Lung (tissue), 12 donors: ENCODE results near the gene CFAP43. TPM values are rescaled to one million over a fixed set of nuclear protein-coding genes. Genes with fewer than 3 reads are reported as not detected.

ENCODE experiments used
- ATAC-seq: fragments of 200-7000 bp; cut with Tn5 transposase; one replicate; pipeline ENCODE4 v1.9.1; 2020; ENCODE audit warnings: moderate number of reproducible peaks; ENCODE audit not compliant: insufficient read depth, low FRiP score
- DNase-seq, 3 donors: peaks; one replicate each; pipeline ENCODE4 v3.0.0-alpha.2; 2013 to 2017
- H3K27ac ChIP-seq, 2 donors: one replicate each; pipeline ENCODE4 v1.5.1; 2013; ENCODE audit warnings: mild to moderate bottlenecking in 2 of 2, moderate library complexity in 2 of 2, control low read depth in 1 of 2, inconsistent platforms in 1 of 2, low read depth in 1 of 2, low read length in 1 of 2
- H3K27me3 ChIP-seq, 3 donors: one replicate each; pipeline ENCODE4 v1.5.1; 2013; ENCODE audit warnings: low read length in 2 of 3; ENCODE audit not compliant: control insufficient read depth in 3 of 3, insufficient read depth in 3 of 3
- H3K36me3 ChIP-seq, 4 donors: one replicate each; pipeline ENCODE4 v1.5.1; 2013; ENCODE audit warnings: low read length in 4 of 4, mild to moderate bottlenecking in 1 of 4, moderate library complexity in 1 of 4; ENCODE audit not compliant: control insufficient read depth in 4 of 4, insufficient read depth in 4 of 4
- H3K4me1 ChIP-seq, 5 donors: one replicate each; pipeline ENCODE4 v1.5.1; 2013; ENCODE audit warnings: low read length in 5 of 5, mild to moderate bottlenecking in 2 of 5, moderate library complexity in 1 of 5; ENCODE audit not compliant: control insufficient read depth in 5 of 5, insufficient read depth in 5 of 5
- H3K4me3 ChIP-seq: one replicate; pipeline ENCODE4 v1.5.1; 2013; ENCODE audit warnings: mild to moderate bottlenecking, control low read depth, moderate library complexity
- H3K9ac ChIP-seq, 2 donors: one replicate each; pipeline ENCODE4 v1.5.1; 2013; ENCODE audit warnings: low read length in 2 of 2, control low read depth in 1 of 2; ENCODE audit not compliant: insufficient read depth in 1 of 2
- H3K9me3 ChIP-seq, 4 donors: one replicate each; pipeline ENCODE4 v1.5.1; 2013; ENCODE audit warnings: low read length in 3 of 4, mild to moderate bottlenecking in 1 of 4, moderate library complexity in 1 of 4; ENCODE audit not compliant: control insufficient read depth in 4 of 4, insufficient read depth in 3 of 4
- WGBS, 2 donors: extraction: QIAGEN DNeasy Blood & Tissue Kit; methylation state at CpG; one replicate each; pipeline ENCODE4 v1.1.7; 2013; 5-methylcytosine and 5-hydroxymethylcytosine counted together
- polyA plus RNA-seq, 2 donors: library from polyadenylated mRNA; stranded (reverse); fragments of 200-250 nt; gene quantifications; one replicate each; pipeline ENCODE4 v1.2.1, GENCODE V29; 2013
- total RNA-seq, 2 donors: library from RNA; depleted of rRNA in 1 of 2; stranded (reverse); fragments of >200 nt in 1 of 2; gene quantifications; one replicate each; pipeline ENCODE4 v1.2.1, GENCODE V29; 2014 to 2021
- TF ChIP-seq, protein P1 (sequence below): IDR thresholded peaks from 2 replicates; pipeline ENCODE4 v1.5.1; 2012; ENCODE audit warnings: mild to moderate bottlenecking; ENCODE audit errors: control extremely low read depth, extremely low read depth
- donor health status: control.
- donor health status: control.
- donor health status: Bipolar disorder and iron deficiency.
- donor health status: healthy.
- donor health status: DM: yes; HTN: yes; CAD: no.

The CFAP43 gene
- total and polyA plus RNA-seq, 4 donors: 8.4 to 71.6 (median 20.1) TPM

DNA sequence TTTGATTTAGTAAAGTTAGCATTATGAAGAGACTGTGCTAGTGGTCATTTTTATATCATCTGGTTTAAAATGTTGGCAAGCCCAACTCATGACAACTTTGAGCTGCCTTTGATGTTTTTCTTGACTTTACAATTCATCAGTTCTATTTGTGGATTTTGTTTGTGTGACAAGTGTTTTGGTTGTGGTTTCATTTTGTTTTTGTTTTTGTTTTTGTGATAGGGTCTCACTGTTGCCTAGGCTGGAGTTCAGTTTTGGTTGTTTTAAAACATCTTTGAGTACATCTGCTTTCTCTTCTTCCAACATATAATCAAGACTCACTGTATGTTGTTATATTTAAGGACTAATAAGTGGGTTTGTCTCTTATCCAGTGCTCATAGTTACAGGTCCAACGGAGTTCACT, 127.7 kb downstream of the CFAP43 start:
- no peaks in the 10 kb centered on the region for H3K9me3 ChIP-seq
- H3K9ac ChIP-seq: no peak overlapping the region
- no peak for ATAC-seq
- TF ChIP-seq, protein P1, sequence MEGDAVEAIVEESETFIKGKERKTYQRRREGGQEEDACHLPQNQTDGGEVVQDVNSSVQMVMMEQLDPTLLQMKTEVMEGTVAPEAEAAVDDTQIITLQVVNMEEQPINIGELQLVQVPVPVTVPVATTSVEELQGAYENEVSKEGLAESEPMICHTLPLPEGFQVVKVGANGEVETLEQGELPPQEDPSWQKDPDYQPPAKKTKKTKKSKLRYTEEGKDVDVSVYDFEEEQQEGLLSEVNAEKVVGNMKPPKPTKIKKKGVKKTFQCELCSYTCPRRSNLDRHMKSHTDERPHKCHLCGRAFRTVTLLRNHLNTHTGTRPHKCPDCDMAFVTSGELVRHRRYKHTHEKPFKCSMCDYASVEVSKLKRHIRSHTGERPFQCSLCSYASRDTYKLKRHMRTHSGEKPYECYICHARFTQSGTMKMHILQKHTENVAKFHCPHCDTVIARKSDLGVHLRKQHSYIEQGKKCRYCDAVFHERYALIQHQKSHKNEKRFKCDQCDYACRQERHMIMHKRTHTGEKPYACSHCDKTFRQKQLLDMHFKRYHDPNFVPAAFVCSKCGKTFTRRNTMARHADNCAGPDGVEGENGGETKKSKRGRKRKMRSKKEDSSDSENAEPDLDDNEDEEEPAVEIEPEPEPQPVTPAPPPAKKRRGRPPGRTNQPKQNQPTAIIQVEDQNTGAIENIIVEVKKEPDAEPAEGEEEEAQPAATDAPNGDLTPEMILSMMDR: no peak
- H3K4me1 ChIP-seq: no peaks in the 10 kb centered on the region
- DNase-seq: no peak
- no peak overlapping the region for H3K4me3 ChIP-seq
- 0% methylated on average over 1 of the region's 1 CpG for WGBS, 2 donors
- no peaks in the 10 kb centered on the region for H3K27me3 ChIP-seq
- H3K36me3 ChIP-seq: no peaks in the 10 kb centered on the region
- H3K27ac ChIP-seq: no peak overlapping the region

- H3K4me3 ChIP-seq: no peak overlapping the region
- H3K27ac ChIP-seq: no peak overlapping the region
- no peak for ATAC-seq
- WGBS, 2 donors: 64 to 77% methylated on average over 1 of the region's 1 CpG
- no peak for DNase-seq
- H3K4me1 ChIP-seq: no peaks in the 10 kb centered on the region
- H3K9me3 ChIP-seq: no peaks in the 10 kb centered on the region
- TF ChIP-seq, protein P1: no peak
- H3K9ac ChIP-seq: no peak overlapping the region
- H3K27me3 ChIP-seq: no peaks in the 10 kb centered on the region
- no peaks in the 10 kb centered on the region for H3K36me3 ChIP-seq
Observed at GRCh38 chr10:104103956-104104355, 128.2 kb downstream of the CFAP43 start.

DNA sequence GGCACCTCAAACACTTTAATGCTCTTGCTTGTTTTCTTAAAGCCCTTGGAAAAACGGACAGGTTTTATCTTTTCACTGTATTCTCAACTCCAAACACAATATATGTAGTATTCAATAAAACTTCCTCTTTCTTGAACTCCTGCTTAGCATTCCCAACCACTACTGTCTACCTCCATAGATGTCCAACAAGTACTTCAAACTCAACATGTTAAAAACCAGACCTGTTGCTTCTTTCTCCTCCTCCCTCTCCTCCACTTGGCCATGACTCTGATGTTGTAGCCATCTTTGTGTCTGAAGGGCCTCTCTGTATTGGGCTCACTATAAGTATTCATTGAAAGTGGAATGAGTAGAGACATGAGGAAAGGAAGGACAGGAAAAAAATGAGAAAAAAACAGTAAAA, 130.3 kb downstream of the CFAP43 start:
- 78 to 97% methylated on average over 1 of the region's 1 CpG for WGBS, 2 donors

More for the DNA sequence above, 130.3 kb downstream of the CFAP43 start:
- H3K4me1 ChIP-seq: no peaks in the 10 kb centered on the region
- ATAC-seq: no peak
- no peak overlapping the region for H3K27ac ChIP-seq
- DNase-seq: no peak
- TF ChIP-seq, protein P1: no peak
- H3K36me3 ChIP-seq: no peaks in the 10 kb centered on the region
- no peak overlapping the region for H3K9ac ChIP-seq
- no peaks in the 10 kb centered on the region for H3K27me3 ChIP-seq
- no peak overlapping the region for H3K4me3 ChIP-seq
- peaks cover 0 to 2% (median 0%) of the 10 kb centered on the region in 4 donors for H3K9me3 ChIP-seq
